Stimulated activated CD8-positive, alpha-beta memory T cell treated with anti-CD3 and anti-CD28 coated beads, Interleukin-12 subunit alpha, Interleukin-12 subunit beta, amount 100 ng/mL, for 24 hours (primary cell): ENCODE results near the gene KCTD16.

Experiments used
- DNase-seq: peaks from one replicate; pipeline ENCODE4 v3.0.0-alpha.2; 2020; ENCODE audit errors: extremely low read depth

Gene KCTD16

DNA sequence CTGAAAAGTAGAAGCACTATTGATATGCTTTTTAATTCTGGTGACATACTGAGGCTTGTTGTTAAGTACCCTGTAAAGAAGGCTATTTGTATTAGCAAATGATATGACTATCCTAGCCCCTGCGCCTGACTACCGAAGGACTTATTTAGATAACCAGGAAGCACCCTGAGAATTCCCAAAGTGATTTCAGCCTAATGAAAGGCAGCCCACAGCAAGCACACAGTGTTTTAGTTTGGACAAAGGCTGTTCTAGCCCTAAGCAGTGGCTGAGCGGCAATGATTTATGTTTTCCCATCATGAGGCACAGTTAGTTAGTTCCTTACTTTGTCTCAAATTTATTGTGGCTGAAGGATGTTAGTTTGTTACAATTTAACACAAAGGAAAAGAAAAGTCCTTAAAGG lies 235.3 kb downstream of the KCTD16 start:
- no peak for DNase-seq

DNA sequence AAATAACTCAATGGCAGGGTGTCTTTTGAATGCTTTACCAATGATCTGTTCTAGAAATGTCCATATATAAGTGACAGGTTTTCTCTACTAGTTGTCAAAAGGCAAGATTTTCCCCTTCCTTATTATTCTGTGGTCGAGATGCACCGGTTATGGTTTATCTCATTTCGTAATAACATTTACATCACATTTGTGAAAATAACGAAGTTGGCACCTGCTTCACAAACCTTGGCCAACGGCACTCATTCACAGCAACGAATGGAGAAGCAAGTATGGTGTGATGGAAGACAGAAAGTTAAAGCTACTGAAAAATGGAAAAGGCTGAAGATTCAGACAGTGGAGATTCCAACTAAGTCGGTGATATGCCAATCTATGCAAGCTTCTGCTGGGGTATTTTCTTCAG lies 235.8 kb downstream of the KCTD16 start:
- no peak for DNase-seq

- no peak for DNase-seq
Observed at GRCh38 chr5:144414202-144415029, 243.7 kb downstream of the KCTD16 start.

DNA sequence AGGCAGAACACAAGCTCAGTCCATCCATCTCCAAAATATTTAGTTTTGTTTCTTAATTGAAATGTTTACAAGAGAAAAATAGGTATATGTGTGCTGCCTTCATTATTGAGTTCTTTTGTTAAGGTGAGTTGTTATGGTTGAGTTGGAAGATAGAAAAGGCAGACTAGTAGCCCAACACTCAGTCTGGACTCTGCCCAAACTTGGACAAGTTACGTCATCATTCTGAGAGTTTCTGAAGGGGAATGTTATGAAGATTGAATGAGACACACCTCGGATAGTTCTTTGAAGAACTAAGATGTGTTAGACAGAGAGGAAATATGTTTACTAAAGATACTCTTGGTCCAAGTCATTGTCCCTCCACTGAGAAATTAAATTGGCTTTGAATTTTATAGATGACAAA lies 245.5 kb downstream of the KCTD16 start:
- no peak for DNase-seq

DNA sequence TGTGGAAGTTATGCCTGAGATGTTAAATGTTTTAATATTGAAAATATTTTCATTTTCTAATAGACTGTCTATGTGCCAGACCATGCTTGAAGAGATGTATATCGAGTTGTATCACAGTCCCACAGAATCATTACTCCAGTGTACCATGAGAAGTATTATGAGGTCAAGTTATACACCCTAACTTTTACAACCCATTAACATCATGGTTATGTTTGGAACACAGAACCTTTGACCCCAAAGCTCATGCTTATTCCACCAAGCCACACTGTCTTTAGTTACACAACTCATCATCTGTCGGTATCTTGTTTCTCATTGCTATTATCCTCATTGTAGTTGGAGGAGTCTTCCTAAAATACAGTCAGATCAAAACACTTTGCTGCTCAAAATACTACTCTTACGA lies 248.0 kb downstream of the KCTD16 start:
- DNase-seq: no peak

DNA sequence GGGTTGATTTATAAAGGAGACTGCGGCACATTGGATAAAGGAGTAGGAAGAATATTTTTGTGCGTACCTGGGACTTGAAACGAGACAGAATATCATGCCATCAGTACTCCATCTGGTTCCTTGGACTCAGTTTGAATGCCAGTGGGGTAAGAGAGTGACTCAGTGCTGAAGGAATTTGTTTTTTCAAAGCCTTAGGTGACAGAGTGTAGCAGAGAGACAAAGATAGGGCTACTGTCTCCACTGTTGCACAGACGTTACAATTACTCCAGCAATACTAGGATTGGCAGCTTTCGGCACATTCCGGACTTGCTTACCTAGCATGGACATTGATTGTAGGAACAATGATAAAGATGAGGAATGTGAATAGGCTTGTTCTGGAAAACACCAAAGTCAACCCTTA lies 250.7 kb downstream of the KCTD16 start:
- no peak for DNase-seq

GRCh38 chr5:144422018-144422727 lies 251.5 kb downstream of the KCTD16 start:
- no peak for DNase-seq

DNA sequence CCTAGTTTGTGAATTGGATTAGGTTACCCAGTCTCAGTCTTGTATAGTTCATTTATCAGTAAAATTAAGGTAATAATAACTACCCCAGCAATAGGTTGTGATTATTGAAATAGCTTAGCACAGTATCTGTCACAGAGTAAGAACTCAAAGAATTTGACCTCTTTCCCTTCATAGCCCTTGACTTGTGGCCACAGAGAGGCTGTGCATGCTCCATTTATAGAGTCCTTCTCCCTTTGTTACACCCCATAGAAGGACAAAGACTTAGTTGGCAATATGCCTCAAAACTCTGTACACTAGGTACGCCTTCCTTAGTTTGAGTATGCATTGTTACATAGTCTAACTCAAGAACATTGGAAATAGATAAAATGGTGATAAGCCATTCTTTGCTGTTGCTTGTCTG lies 257.2 kb downstream of the KCTD16 start:
- DNase-seq: no peak

GRCh38 chr5:144428326-144428725 lies 257.7 kb downstream of the KCTD16 start:
- no peak for DNase-seq

GRCh38 chr5:144429405-144429804 lies 258.7 kb downstream of the KCTD16 start:
- no peak for DNase-seq

- DNase-seq: no peak
Observed at GRCh38 chr5:144429905-144430304, 259.2 kb downstream of the KCTD16 start.

DNA sequence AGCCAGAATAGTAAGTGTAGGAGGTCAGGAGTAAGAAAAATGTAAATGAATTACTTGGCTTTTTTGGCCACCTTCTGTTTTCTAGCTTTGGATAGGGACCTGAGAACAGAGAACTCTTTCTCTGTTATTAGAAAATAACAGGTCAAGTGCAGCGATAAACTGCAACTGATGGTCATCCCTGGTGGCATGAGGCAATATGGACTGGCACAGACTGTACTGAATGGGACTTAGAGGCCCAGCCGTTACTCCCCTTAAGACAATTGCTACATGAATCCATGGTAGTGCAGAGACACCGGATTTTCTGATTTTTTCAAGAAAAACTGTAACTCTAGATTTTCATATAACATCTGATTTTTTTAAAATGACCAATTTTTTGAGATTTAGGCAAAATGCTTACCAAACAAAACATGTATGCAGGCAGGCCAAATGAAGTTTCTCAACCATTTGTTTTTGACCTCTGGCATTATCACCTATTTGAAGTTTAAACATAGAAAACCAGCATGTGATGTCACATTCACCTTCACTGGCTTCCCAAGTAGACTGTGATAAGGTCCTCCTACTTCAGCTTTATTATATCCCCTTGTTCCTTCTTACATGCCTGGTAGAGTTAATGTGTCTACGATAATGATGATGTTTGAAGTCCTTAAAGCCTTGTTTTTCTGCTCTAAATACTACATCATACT lies 262.6 kb downstream of the KCTD16 start:
- DNase-seq: no peak

GRCh38 chr5:144433893-144434292 lies 263.2 kb downstream of the KCTD16 start:
- DNase-seq: no peak

GRCh38 chr5:144436007-144436406 lies 265.3 kb downstream of the KCTD16 start:
- no peak for DNase-seq

GRCh38 chr5:144438237-144438636 lies 267.6 kb downstream of the KCTD16 start:
- no peak for DNase-seq

DNA sequence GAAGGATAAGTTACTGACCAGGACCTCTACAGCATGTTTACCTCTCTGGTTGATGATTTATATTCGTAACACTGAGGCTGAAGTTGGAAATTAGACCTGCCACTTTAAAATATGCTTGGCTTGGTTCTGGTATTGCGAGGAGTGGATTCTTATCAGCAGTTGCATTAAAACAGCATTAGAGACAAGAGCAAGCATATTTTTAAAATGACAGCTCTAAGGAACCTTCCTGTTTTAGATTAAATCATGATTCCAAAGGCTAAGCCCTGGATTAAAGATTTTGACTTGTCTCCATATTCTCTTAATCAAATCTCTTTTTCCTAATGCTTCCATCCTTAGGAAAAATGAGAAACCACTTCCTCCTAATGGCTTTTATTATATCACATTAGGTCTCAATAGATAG lies 277.8 kb downstream of the KCTD16 start:
- DNase-seq: no peak

GRCh38 chr5:144451187-144451973 lies 280.7 kb downstream of the KCTD16 start:
- DNase-seq: no peak

DNA sequence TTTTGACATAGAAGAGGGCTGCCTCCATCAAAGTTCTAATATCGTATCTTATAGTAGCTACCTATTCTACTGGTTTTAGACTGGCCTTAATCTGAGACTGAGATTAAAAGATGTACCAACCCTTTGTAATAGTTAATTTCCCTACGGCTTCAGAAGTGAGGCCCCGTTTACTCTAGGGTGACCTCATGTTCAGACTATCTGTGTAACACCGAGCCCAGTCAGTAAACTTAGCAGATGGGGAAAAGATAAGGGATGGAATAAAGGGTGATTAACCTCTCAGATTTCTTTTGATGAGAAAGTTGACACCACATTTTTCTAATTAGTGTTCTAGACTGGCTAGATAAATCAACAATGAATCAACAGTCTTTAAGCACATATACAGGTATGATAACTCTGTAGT lies 283.1 kb downstream of the KCTD16 start:
- no peak for DNase-seq

GRCh38 chr5:144457160-144457559 lies 286.5 kb downstream of the KCTD16 start:
- no peak for DNase-seq

DNA sequence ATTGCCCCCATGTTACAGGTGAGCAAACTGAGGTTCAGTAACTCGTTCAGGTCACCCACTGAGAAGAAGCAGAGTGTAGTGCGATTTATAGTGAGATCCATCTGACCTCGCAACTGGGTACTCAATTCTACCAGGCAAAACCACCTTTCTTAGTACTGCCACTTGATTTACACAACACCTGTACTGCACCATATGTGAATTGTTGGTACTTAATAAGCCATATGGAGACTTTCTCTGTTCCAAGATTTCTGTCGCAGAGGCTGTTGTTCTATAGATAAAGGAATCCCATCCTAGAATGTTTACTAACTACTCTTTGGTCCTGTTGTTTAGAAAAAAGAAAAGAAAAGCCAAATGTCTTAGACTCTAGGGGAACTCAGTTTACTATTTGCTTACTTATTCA lies 287.5 kb downstream of the KCTD16 start:
- DNase-seq: no peak

DNA sequence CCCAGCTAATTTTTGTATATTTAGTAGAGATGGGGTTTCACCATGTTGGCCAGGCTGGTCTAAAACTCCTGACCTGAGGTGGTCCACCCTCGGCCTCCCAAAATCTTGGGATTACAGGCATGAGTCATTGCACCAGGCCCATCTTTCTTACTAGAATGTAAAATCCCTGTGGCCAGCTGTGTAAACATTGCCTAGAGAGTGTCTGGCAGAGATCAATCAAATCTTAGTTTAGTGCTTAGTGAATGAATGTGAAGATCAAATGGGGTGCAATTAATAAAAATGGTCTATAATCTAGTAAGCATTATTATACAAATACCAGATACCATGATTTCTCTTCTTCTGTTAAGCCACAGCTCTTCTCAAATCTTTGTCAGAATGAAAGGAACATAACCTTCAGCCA lies 289.9 kb downstream of the KCTD16 start:
- DNase-seq: no peak

DNA sequence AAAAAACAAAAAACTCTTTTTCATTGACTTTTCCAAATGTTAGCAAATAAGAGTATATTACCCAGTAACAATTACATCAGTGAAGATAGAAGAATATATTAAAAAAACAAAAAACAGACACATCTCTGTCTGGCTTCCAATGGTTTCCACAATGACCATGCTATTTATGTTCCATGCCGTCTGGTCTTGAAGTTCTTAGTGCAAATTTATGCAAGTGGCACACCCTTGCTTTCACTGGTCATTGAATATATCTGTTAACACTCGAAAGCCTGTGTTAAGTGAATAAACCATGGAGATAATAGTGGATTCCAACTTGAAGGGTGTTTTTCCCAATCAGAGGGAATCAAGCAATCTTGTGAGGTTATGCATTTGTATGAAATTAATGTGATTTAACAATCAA lies 291.9 kb downstream of the KCTD16 start:
- DNase-seq: no peak
